ENCODE measurements around the gene UBA52. TPM values are rescaled to one million over a fixed set of nuclear protein-coding genes. Genes with fewer than 3 reads are reported as not detected.
"Not testable (repeated sequence)": the region's sequence is repeated elsewhere in the genome, so short reads cannot be mapped to it uniquely, and the experiment has no call there.

Gene UBA52
- 625 and 768 TPM in 2 replicates for total RNA-seq (ENCODE audit: low replicate concordance)

DNA sequence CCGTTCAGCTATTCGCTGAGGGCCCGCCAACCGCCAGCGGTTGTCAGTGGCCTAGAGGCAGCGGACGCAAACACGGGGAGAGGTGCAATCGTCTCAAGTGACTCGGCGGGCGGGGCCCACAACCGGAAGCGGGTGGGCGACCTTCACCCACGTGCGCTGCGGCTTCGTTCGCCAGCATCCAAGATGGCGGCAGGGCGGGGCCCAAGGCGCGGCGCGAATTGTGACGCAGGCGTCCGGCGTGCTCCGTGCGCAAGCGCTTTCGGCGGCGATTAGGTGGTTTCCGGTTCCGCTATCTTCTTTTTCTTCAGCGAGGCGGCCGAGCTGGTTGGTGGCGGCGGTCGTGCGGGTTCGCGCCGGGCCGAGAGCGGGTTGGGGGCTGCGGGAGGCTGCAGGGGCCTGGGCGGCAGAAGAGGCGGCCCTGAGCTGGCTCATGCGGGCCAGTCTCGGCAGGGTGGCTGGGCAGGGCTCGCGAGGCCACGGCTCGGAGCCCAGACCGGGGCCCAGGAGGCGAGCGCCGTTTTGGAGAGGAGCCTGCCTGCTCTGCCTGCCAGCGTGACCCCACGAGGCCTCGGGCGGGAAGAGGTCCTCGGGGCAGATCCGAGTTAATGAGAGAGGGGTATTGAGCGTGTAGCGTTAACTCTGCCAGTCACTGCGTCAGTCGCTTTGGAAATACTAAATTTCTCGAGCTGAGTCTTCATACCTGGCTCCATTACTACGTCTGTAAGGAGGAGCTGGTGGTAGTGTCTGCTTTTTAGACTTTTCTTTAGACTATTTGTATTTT lies at the start of gene UBA52:
TSS of gene UBA52 (plus strand) at position 294 of the 781 bp plus-strand sequence. CDS start 1,444 bp downstream, outside the sequence.
- H3K4me1 ChIP-seq, result peaks cover 9% of the 10 kb centered on the region
- no peaks in the 10 kb centered on the region for H3K36me3 ChIP-seq
- H3K9ac ChIP-seq, result peak within 1 kb of the TSS; percentile 97
- peaks cover 13% of the 10 kb centered on the region for H3K4me1 Mint-ChIP-seq
- H3K27ac ChIP-seq, result peak within 1 kb of the TSS; percentile 14
- H3K79me2 ChIP-seq (ENCODE audit: low read depth), result peaks cover 27% of the 10 kb centered on the region
- peak within 1 kb of the TSS; percentile 92 for H3K4me3 ChIP-seq
- H3K4me3 Mint-ChIP-seq, result peak within 1 kb of the TSS; percentile 94
- peaks cover 8% of the 10 kb centered on the region for H3K27me3 Mint-ChIP-seq (ENCODE audit: insufficient read depth, low read depth)
- H3K27me3 ChIP-seq, result no peaks in the 10 kb centered on the region
- peak within 1 kb of the TSS; percentile 89 for H3K4me2 ChIP-seq
- H3F3A ChIP-seq (ENCODE audit: low read depth), result peaks cover 40% of the 10 kb centered on the region
- H3K9me3 Mint-ChIP-seq, result no peaks in the 10 kb centered on the region
- peak within 1 kb of the TSS; percentile 72 for H2AFZ ChIP-seq (replicated peaks)
- peak; percentile 100 for DNase-seq (ENCODE audit: low spot score)
- TF ChIP-seq EZH2phosphoT487 (IDR thresholded peaks at IDR 0.05) (no peak), EZH2 (IDR thresholded peaks at IDR 0.05) (no peak)
- TF ChIP-seq, protein P1, sequence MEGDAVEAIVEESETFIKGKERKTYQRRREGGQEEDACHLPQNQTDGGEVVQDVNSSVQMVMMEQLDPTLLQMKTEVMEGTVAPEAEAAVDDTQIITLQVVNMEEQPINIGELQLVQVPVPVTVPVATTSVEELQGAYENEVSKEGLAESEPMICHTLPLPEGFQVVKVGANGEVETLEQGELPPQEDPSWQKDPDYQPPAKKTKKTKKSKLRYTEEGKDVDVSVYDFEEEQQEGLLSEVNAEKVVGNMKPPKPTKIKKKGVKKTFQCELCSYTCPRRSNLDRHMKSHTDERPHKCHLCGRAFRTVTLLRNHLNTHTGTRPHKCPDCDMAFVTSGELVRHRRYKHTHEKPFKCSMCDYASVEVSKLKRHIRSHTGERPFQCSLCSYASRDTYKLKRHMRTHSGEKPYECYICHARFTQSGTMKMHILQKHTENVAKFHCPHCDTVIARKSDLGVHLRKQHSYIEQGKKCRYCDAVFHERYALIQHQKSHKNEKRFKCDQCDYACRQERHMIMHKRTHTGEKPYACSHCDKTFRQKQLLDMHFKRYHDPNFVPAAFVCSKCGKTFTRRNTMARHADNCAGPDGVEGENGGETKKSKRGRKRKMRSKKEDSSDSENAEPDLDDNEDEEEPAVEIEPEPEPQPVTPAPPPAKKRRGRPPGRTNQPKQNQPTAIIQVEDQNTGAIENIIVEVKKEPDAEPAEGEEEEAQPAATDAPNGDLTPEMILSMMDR (IDR thresholded peaks at IDR 0.05), result no peak
- H3K27ac Mint-ChIP-seq, result no peak within 1 kb of the TSS
- H4K20me1 ChIP-seq (ENCODE audit: low read depth), result peaks cover 29% of the 10 kb centered on the region
- peaks cover 21% of the 10 kb centered on the region for H3K36me3 Mint-ChIP-seq
- H3K9me3 ChIP-seq (ENCODE audit: low read depth), result no peaks in the 10 kb centered on the region

DNA sequence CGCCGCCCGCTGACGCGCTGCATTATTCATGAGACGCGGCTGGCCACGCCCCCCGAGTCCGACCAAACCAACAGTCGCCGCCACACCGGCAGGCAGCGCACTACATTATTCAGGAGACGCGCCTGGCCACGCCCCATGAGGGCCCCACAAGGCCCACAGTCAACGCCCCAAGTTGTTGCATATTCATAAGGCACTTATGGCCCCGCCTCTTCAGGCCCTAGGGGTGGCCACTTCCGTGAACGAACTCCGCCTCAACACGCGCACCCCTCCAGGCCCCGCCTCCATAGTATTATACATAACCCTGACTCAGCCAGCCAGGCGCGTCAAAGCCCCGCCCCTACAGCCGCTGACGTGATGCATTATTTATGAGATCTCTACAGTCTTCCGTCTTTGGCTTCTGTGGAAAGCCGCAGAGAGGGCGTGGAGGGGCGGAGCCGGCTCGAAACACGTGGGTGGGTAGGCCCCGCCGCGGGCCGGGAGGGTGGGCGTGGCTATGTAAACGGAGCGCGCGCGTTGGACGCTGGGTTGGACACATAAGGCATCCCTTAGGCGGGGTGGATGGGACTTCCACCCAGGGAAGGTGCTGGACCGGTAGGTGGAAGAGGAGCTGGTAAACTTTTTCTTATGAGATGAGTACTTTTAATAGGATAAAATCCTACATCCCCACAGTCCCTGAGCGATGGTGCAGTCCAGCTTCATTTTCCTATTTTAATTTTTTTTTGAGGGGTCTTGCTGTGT lies 49.4 kb upstream of the UBA52 start:
- Mint-ChIP-seq H3K4me1 (peaks cover 12% of the 10 kb centered on the region), H3K9me3 (no peaks in the 10 kb centered on the region), H3K27me3 (ENCODE audit: insufficient read depth, low read depth) (no peaks in the 10 kb centered on the region), H3K27ac (peak overlapping the region; percentile 81), H3K36me3 (no peaks in the 10 kb centered on the region), H3K4me3 (peak overlapping the region; percentile 95)
- Histone ChIP-seq H3F3A (ENCODE audit: low read depth) (peaks cover 19% of the 10 kb centered on the region), H2AFZ (replicated peaks) (no peak overlapping the region), H3K4me3 (peak overlapping the region; percentile 93), H4K20me1 (ENCODE audit: low read depth) (peaks cover 34% of the 10 kb centered on the region), H3K27ac (no peak overlapping the region), H3K27me3 (peaks cover 3% of the 10 kb centered on the region), H3K4me2 (no peak overlapping the region), H3K9ac (no peak overlapping the region), H3K79me2 (ENCODE audit: low read depth) (peaks cover 37% of the 10 kb centered on the region), H3K36me3 (no peaks in the 10 kb centered on the region), H3K4me1 (peaks cover 7% of the 10 kb centered on the region), H3K9me3 (ENCODE audit: low read depth) (no peaks in the 10 kb centered on the region)
- peak; percentile 100 for DNase-seq (ENCODE audit: low spot score)
- TF ChIP-seq EZH2phosphoT487 (IDR thresholded peaks at IDR 0.05) (no peak), EZH2 (IDR thresholded peaks at IDR 0.05) (no peak)
- TF ChIP-seq, protein P1 (IDR thresholded peaks at IDR 0.05), result no peak

DNA sequence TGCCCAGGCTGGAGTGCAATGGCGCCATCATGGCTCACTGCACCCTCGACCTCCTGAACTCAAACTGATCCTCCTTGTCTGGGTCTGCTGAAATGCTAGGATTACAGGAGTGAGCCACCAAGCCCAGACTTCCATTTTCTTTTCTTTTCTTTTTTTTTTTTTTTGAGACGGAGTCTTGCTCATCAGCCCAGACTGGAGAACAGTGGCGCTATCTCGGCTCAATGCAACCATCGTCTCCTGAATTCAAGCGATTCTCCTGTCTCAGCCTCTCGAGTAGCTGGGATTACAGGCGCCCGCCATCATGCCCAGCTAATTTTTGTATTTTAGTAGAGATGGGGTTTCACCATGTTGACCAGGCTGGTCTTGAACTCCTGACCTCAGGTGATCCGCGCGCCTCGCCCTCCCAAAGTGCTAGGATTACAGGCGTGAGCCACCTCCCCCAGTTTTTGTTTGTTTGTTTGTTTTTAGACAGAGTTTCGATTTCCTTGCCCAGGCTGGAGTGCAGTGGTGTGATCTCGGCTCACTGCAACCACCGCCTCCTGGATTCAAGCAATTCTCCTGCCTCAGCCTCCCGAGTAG lies 48.7 kb upstream of the UBA52 start:
- Histone ChIP-seq H3K79me2 (ENCODE audit: low read depth) (peaks cover 31% of the 10 kb centered on the region), H3F3A (ENCODE audit: low read depth) (peaks cover 19% of the 10 kb centered on the region), H4K20me1 (ENCODE audit: low read depth) (peaks cover 28% of the 10 kb centered on the region), H3K4me3 (peak overlapping the region; percentile 10)
- H3K36me3 Mint-ChIP-seq; H3K27me3 Mint-ChIP-seq (ENCODE audit: insufficient read depth, low read depth); H3K9ac ChIP-seq; H3K36me3 ChIP-seq; H3K27ac ChIP-seq; H2AFZ ChIP-seq (replicated peaks); H3K9me3 Mint-ChIP-seq; H3K9me3 ChIP-seq (ENCODE audit: low read depth); H3K4me2 ChIP-seq; H3K27ac Mint-ChIP-seq; H3K27me3 ChIP-seq; H3K4me1 ChIP-seq: not testable (repeated sequence)
- peak; percentile 28 for DNase-seq (ENCODE audit: low spot score)
- Mint-ChIP-seq H3K4me1 (peaks cover 12% of the 10 kb centered on the region), H3K4me3 (peak overlapping the region; percentile 95)
